GM12865 (cell line): ENCODE measurements around the gene COL8A1.

Source experiments
- DNase-seq: peaks from one replicate; pipeline ENCODE4 v3.0.0; 2010; ENCODE audit warnings: low read depth
- H3K4me3 ChIP-seq: 2 replicates; pipeline ENCODE4 v1.5.1; 2011; ENCODE audit warnings: mild to moderate bottlenecking, low read depth, low read length, control low read depth
- CTCF ChIP-seq: IDR thresholded peaks from 2 replicates; pipeline ENCODE4 v1.5.1; 2011; ENCODE audit warnings: low read length, control low read depth, low read depth, inconsistent platforms; ENCODE audit not compliant: insufficient read depth; ENCODE audit errors: missing control alignments

COL8A1 gene

GRCh38 chr3:99760031-99760430 is 121.6 kb downstream of the COL8A1 start:
- H3K4me3 ChIP-seq: no peak overlapping the region
- TF ChIP-seq CTCF: no peak

GRCh38 chr3:99760629-99761028 is 122.2 kb downstream of the COL8A1 start:
- TF ChIP-seq CTCF: no peak
- DNase-seq: no peak

More at GRCh38 chr3:99760031-99760430, 121.6 kb downstream of the COL8A1 start:
- no peak for DNase-seq

GRCh38 chr3:99761415-99762165 is 123.2 kb downstream of the COL8A1 start:
- H3K4me3 ChIP-seq: no peak overlapping the region
- no peak for DNase-seq
- TF ChIP-seq CTCF: no peak

More at GRCh38 chr3:99760629-99761028, 122.2 kb downstream of the COL8A1 start:
- H3K4me3 ChIP-seq: no peak overlapping the region

- DNase-seq: no peak
Observed at GRCh38 chr3:99762901-99763300, 124.5 kb downstream of the COL8A1 start.

GRCh38 chr3:99764377-99764776 is 126.0 kb downstream of the COL8A1 start:
- DNase-seq: no peak
- H3K4me3 ChIP-seq: no peak overlapping the region
- no peak for TF ChIP-seq CTCF

More at GRCh38 chr3:99762901-99763300, 124.5 kb downstream of the COL8A1 start:
- no peak for TF ChIP-seq CTCF
- no peak overlapping the region for H3K4me3 ChIP-seq

- no peak for TF ChIP-seq CTCF
Observed at GRCh38 chr3:99765042-99765942, 126.9 kb downstream of the COL8A1 start.

More at GRCh38 chr3:99765042-99765942, 126.9 kb downstream of the COL8A1 start:
- DNase-seq: no peak
- no peak overlapping the region for H3K4me3 ChIP-seq
